ENCODE results near the gene PPP1R17. TPM values are rescaled to one million over a fixed set of nuclear protein-coding genes. Genes with fewer than 3 reads are reported as not detected.

Gene PPP1R17
- not detected in 3 replicates for total RNA-seq
- long read RNA-seq, result 0 reads

DNA sequence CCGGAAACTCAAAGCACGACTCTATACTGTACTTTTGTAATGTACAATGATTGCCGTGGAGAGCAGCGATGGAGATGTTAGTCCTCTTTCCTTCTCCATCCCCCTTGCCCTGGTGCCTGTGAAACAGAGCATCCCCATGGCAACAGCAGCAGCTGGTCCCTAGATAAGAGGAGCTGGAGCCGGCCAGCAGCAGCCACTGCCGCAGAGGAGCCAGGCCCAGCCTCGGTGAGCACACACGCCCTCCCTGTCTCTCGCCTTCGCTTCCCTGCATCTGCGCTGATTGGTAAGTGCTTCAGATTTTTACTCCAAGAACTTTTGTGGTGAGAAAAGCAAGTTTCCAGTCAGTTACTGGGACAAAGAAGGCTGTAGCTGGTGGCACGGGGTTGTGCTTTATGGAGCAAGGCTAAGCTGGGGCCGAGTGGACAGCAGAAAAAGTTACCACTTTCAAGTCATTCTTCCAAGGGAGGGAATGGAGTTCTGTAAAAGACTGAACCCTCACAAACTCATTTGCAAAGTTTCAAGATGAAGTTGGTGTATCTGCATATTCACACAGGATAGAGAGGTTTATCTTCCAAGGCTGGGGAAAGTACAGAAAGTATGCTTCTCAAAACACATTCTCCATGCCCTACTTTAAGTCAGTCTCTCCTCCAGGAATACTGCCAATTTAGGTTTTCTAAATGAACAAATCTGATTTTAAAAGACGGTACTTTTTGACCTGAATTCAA lies at the start of gene PPP1R17:
TSS of gene PPP1R17 (plus strand) at position 192 of the 725 bp plus-strand sequence. CDS start 5,227 bp downstream, outside the sequence.
- Mint-ChIP-seq H3K4me3 (ENCODE audit: unreplicated experiment) (no peak within 1 kb of the TSS), H3K36me3 (ENCODE audit: low read depth) (no peaks in the 10 kb centered on the region), H3K27me3 (ENCODE audit: low read depth) (peaks cover 14% of the 10 kb centered on the region), H3K4me1 (ENCODE audit: low read depth) (no peaks in the 10 kb centered on the region), H3K27ac (ENCODE audit: unreplicated experiment) (no peak within 1 kb of the TSS), H3K9me3 (ENCODE audit: low read depth) (no peaks in the 10 kb centered on the region)
- DNase-seq (ENCODE audit: low spot score), result no peak
- TF ChIP-seq, protein P1, sequence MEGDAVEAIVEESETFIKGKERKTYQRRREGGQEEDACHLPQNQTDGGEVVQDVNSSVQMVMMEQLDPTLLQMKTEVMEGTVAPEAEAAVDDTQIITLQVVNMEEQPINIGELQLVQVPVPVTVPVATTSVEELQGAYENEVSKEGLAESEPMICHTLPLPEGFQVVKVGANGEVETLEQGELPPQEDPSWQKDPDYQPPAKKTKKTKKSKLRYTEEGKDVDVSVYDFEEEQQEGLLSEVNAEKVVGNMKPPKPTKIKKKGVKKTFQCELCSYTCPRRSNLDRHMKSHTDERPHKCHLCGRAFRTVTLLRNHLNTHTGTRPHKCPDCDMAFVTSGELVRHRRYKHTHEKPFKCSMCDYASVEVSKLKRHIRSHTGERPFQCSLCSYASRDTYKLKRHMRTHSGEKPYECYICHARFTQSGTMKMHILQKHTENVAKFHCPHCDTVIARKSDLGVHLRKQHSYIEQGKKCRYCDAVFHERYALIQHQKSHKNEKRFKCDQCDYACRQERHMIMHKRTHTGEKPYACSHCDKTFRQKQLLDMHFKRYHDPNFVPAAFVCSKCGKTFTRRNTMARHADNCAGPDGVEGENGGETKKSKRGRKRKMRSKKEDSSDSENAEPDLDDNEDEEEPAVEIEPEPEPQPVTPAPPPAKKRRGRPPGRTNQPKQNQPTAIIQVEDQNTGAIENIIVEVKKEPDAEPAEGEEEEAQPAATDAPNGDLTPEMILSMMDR (IDR thresholded peaks at IDR 0.05), result no peak

DNA sequence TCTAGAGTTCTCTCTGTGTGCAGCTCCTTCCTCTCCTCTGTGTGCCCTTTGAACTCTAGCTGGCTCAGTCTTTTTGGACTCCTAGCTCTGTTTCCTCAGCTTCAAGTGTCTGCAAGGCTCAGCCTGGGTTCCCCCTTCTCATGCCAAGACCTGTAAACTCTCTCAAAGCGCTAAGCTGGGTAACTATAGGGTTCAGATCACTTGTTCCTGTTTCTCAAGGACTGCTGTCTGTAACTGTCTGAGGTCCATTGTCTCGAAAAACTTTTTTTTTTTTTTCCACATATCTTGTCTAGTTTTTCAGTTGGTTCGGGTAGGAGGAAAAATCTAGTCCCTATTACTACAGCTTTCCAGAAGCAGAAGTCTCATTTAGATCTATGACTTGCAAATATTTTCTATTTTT lies 46.6 kb upstream of the PPP1R17 start:
- DNase-seq (ENCODE audit: low spot score), result no peak
- no peak overlapping the region for H3K27ac Mint-ChIP-seq (ENCODE audit: unreplicated experiment)
- TF ChIP-seq, protein P1 (IDR thresholded peaks at IDR 0.05), result no peak
- H3K4me1 Mint-ChIP-seq (ENCODE audit: low read depth), result no peaks in the 10 kb centered on the region
- peaks cover 4% of the 10 kb centered on the region for H3K9me3 Mint-ChIP-seq (ENCODE audit: low read depth)
- peaks cover 7% of the 10 kb centered on the region for H3K27me3 Mint-ChIP-seq (ENCODE audit: low read depth)
- H3K4me3 Mint-ChIP-seq (ENCODE audit: unreplicated experiment), result no peak overlapping the region
- no peaks in the 10 kb centered on the region for H3K36me3 Mint-ChIP-seq (ENCODE audit: low read depth)

DNA sequence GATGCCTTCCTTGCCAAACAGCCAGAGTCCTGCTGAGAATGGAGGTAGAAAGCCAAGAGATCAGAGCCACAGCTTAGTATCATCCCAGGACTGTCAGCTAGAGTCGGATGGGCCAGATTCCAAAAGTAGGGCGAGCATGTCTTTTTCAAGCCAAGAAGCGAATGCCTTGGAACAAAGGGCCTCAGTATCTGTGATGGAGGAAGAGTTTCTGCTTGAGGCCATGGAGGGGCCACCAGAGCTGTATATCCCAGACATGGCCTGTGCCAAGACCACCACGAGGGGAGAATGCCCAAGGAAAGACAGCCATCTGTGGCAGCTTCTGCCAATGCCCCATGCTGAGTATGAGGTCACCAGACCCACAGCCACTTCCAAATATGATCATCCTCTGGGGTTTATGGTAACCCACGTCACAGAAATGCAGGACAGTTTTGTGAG lies 44.3 kb upstream of the PPP1R17 start:
- peaks cover 4% of the 10 kb centered on the region for H3K9me3 Mint-ChIP-seq (ENCODE audit: low read depth)
- H3K27ac Mint-ChIP-seq (ENCODE audit: unreplicated experiment), result no peak overlapping the region
- no peak for DNase-seq (ENCODE audit: low spot score)
- no peaks in the 10 kb centered on the region for H3K4me1 Mint-ChIP-seq (ENCODE audit: low read depth)
- no peaks in the 10 kb centered on the region for H3K36me3 Mint-ChIP-seq (ENCODE audit: low read depth)
- peaks cover 4% of the 10 kb centered on the region for H3K27me3 Mint-ChIP-seq (ENCODE audit: low read depth)
- H3K4me3 Mint-ChIP-seq (ENCODE audit: unreplicated experiment), result no peak overlapping the region
- TF ChIP-seq, protein P1 (IDR thresholded peaks at IDR 0.05), result no peak

DNA sequence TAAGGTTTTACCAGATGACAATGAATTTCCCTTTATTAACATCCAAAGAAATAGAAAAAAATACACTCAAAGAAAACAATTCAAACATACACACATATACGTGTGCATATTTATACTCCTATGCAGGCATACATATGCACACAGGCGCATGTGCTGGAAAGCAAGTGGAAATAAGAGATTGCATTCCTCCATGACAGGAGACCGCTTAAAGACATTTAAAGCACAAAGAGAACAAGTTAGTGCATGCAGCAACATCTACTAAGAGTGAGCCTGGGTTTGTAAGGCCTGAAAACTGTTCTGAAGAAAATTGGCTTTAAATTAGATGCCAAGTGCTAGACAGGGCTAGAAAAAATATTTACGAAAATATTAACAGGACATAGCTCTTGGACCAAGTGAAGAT lies 40.1 kb upstream of the PPP1R17 start:
- Mint-ChIP-seq H3K9me3 (ENCODE audit: low read depth) (no peaks in the 10 kb centered on the region), H3K4me1 (ENCODE audit: low read depth) (no peaks in the 10 kb centered on the region), H3K36me3 (ENCODE audit: low read depth) (no peaks in the 10 kb centered on the region), H3K4me3 (ENCODE audit: unreplicated experiment) (no peak overlapping the region), H3K27me3 (ENCODE audit: low read depth) (peaks cover 6% of the 10 kb centered on the region), H3K27ac (ENCODE audit: unreplicated experiment) (no peak overlapping the region)
- DNase-seq (ENCODE audit: low spot score), result no peak
- TF ChIP-seq, protein P1 (IDR thresholded peaks at IDR 0.05), result no peak

DNA sequence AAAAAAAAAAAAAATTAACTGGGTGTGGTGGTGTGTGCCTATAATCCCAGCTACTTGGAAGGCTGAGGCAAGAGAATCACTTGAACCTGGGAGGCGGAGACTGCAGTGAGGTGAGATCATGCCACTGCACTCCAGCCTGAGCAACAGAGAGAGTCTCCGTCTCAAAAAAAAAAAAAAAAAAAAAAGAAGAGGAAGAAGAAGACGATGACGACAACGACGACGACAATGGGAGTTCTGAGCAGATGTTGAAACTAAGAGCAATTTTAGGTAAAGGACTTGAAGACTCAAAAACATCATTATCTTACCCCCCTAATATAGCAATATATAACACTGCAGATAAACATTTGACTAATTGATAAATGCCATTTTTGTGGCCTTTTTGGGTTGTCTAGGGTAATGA lies 39.5 kb upstream of the PPP1R17 start:
- no peaks in the 10 kb centered on the region for H3K4me1 Mint-ChIP-seq (ENCODE audit: low read depth)
- peaks cover 6% of the 10 kb centered on the region for H3K27me3 Mint-ChIP-seq (ENCODE audit: low read depth)

More for the DNA sequence above, 39.5 kb upstream of the PPP1R17 start:
- Mint-ChIP-seq H3K27ac (ENCODE audit: unreplicated experiment) (no peak overlapping the region), H3K9me3 (ENCODE audit: low read depth) (no peaks in the 10 kb centered on the region), H3K4me3 (ENCODE audit: unreplicated experiment) (no peak overlapping the region), H3K36me3 (ENCODE audit: low read depth) (no peaks in the 10 kb centered on the region)
- TF ChIP-seq, protein P1 (IDR thresholded peaks at IDR 0.05), result no peak
- DNase-seq (ENCODE audit: low spot score), result no peak

Measured in chondrocyte (in vitro differentiated cells).